ENCODE data around the gene SUSD4. TPM values are rescaled to one million over a fixed set of nuclear protein-coding genes. Genes with fewer than 3 reads are reported as not detected.
A peak's percentile ranks its signal among the peaks of the same experiment; 100 is the strongest.

The SUSD4 gene
- total and polyA plus RNA-seq, 8 donors, result 2.0 to 29.2 (median 25.0) TPM

- peaks cover 15 to 55% of the 10 kb centered on the region in 2 donors for H3K27me3 ChIP-seq
- intact Hi-C loops (cut with DNase I), result no loop called here
- ATAC-seq, result no peak
- TF ChIP-seq CTCF (IDR thresholded peaks at IDR 0.05), result no peak
- H3K36me3 ChIP-seq, result no peaks in the 10 kb centered on the region
- H3K4me1 ChIP-seq, result no peaks in the 10 kb centered on the region
- H3K9me3 ChIP-seq, result no peaks in the 10 kb centered on the region
- H3K4me3 ChIP-seq, result no peak overlapping the region
- peak in 1 of 4 donors; percentile 49 for DNase-seq
- H3K27ac ChIP-seq, result no peak overlapping the region
These were observed 30.7 kb upstream of the SUSD4 start for GRCh38 chr1:223394706-223395105.

GRCh38 chr1:223394242-223394641 is 30.3 kb upstream of the SUSD4 start:
- DNase-seq (peak in 1 of 4 donors; percentile 58), ATAC-seq (no peak)
- Histone ChIP-seq H3K4me3 (no peak overlapping the region), H3K9me3 (no peaks in the 10 kb centered on the region), H3K4me1 (no peaks in the 10 kb centered on the region), H3K36me3 (no peaks in the 10 kb centered on the region), H3K27ac (no peak overlapping the region), H3K27me3 (peaks cover 15 to 59% of the 10 kb centered on the region in 2 donors)
- intact Hi-C loops (cut with DNase I), result no loop called here
- no peak for TF ChIP-seq CTCF (IDR thresholded peaks at IDR 0.05)

- intact Hi-C loops (cut with DNase I), result no loop called here
- H3K27me3 ChIP-seq, result peaks cover 15 to 65% of the 10 kb centered on the region in 2 donors
- H3K4me1 ChIP-seq, result no peaks in the 10 kb centered on the region
- no peaks in the 10 kb centered on the region for H3K9me3 ChIP-seq
- H3K36me3 ChIP-seq, result no peaks in the 10 kb centered on the region
- H3K27ac ChIP-seq, result no peak within 1 kb of the TSS
- DNase-seq (peak in 2 of 4 donors; percentile 22 to 82), ATAC-seq (peak; percentile 77)
- TF ChIP-seq CTCF (IDR thresholded peaks at IDR 0.05), result no peak
- peak within 1 kb of the TSS; percentile 3 to 26 for H3K4me3 ChIP-seq
These were observed 29.6 kb upstream of the SUSD4 start, which contains the start of gene CCDC185 for GRCh38 chr1:223393275-223394214. Gene CCDC185, plus strand, starts transcription at chr1:223393415. Its CDS starts 61 bp downstream, at chr1:223393476.

GRCh38 chr1:223390618-223391017 is 26.6 kb upstream of the SUSD4 start:
- Histone ChIP-seq H3K27ac (no peak overlapping the region), H3K9me3 (no peaks in the 10 kb centered on the region), H3K4me1 (no peaks in the 10 kb centered on the region), H3K36me3 (no peaks in the 10 kb centered on the region), H3K4me3 (no peak overlapping the region), H3K27me3 (peaks cover 15 to 71% of the 10 kb centered on the region in 2 donors)
- DNase-seq, result no peak
- no peak for TF ChIP-seq CTCF (IDR thresholded peaks at IDR 0.05)
- no peak for ATAC-seq
- intact Hi-C loops (cut with DNase I), result no loop called here

- TF ChIP-seq CTCF (IDR thresholded peaks at IDR 0.05), result no peak
- peaks cover 0 to 30% of the 10 kb centered on the region in 2 donors for H3K27me3 ChIP-seq
- DNase-seq, result no peak
- H3K27ac ChIP-seq, result no peak overlapping the region
- H3K36me3 ChIP-seq, result no peaks in the 10 kb centered on the region
- intact Hi-C loops (cut with DNase I), result no loop called here
- no peak overlapping the region for H3K4me3 ChIP-seq
- H3K4me1 ChIP-seq, result no peaks in the 10 kb centered on the region
- no peaks in the 10 kb centered on the region for H3K9me3 ChIP-seq
- ATAC-seq, result no peak
These were observed 22.0 kb upstream of the SUSD4 start for GRCh38 chr1:223386013-223386412.

Measured in left lung (tissue), 10 donors.